Measurements from ENCODE around the gene CAMK1G. TPM values are rescaled to one million over a fixed set of nuclear protein-coding genes. Genes with fewer than 3 reads are reported as not detected.

CAMK1G gene
- total RNA-seq, 1 donor from 2014 or later, result 2.4 TPM

GRCh38 chr1:209652873-209653401 is 69.4 kb downstream of the CAMK1G start:
- TF ChIP-seq, protein P1, sequence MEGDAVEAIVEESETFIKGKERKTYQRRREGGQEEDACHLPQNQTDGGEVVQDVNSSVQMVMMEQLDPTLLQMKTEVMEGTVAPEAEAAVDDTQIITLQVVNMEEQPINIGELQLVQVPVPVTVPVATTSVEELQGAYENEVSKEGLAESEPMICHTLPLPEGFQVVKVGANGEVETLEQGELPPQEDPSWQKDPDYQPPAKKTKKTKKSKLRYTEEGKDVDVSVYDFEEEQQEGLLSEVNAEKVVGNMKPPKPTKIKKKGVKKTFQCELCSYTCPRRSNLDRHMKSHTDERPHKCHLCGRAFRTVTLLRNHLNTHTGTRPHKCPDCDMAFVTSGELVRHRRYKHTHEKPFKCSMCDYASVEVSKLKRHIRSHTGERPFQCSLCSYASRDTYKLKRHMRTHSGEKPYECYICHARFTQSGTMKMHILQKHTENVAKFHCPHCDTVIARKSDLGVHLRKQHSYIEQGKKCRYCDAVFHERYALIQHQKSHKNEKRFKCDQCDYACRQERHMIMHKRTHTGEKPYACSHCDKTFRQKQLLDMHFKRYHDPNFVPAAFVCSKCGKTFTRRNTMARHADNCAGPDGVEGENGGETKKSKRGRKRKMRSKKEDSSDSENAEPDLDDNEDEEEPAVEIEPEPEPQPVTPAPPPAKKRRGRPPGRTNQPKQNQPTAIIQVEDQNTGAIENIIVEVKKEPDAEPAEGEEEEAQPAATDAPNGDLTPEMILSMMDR (IDR thresholded peaks at IDR 0.05; ENCODE audit: unreplicated experiment), result no peak
- DNase-seq (ENCODE audit: low spot score, unreplicated experiment), result peak; percentile 23
- H3K27me3 Mint-ChIP-seq, result peaks cover 5% of the 10 kb centered on the region
- H3K27ac Mint-ChIP-seq, result peak overlapping the region; percentile 93
- peak overlapping the region; percentile 31 for H3K4me3 Mint-ChIP-seq (ENCODE audit: low read depth)
- no peaks in the 10 kb centered on the region for H3K36me3 Mint-ChIP-seq (ENCODE audit: insufficient read depth)
- H3K9me3 Mint-ChIP-seq (ENCODE audit: low read depth), result no peaks in the 10 kb centered on the region
- peaks cover 42% of the 10 kb centered on the region for H3K4me1 Mint-ChIP-seq (ENCODE audit: low read depth)

GRCh38 chr1:209653915-209654351 is 70.4 kb downstream of the CAMK1G start:
- Mint-ChIP-seq H3K27ac (peak overlapping the region; percentile 93), H3K4me3 (ENCODE audit: low read depth) (peak overlapping the region; percentile 4), H3K36me3 (ENCODE audit: insufficient read depth) (no peaks in the 10 kb centered on the region), H3K9me3 (ENCODE audit: low read depth) (no peaks in the 10 kb centered on the region), H3K27me3 (peaks cover 3% of the 10 kb centered on the region), H3K4me1 (ENCODE audit: low read depth) (peaks cover 42% of the 10 kb centered on the region)
- peak; percentile 9 for DNase-seq (ENCODE audit: low spot score, unreplicated experiment)
- TF ChIP-seq, protein P1 (IDR thresholded peaks at IDR 0.05; ENCODE audit: unreplicated experiment), result no peak

GRCh38 chr1:209655411-209656231 is 72.1 kb downstream of the CAMK1G start:
- Mint-ChIP-seq H3K9me3 (ENCODE audit: low read depth) (no peaks in the 10 kb centered on the region), H3K4me1 (ENCODE audit: low read depth) (peaks cover 43% of the 10 kb centered on the region), H3K27me3 (no peaks in the 10 kb centered on the region), H3K4me3 (ENCODE audit: low read depth) (no peak overlapping the region), H3K36me3 (ENCODE audit: insufficient read depth) (no peaks in the 10 kb centered on the region), H3K27ac (peak overlapping the region; percentile 93)
- no peak for DNase-seq (ENCODE audit: low spot score, unreplicated experiment)
- TF ChIP-seq, protein P1 (IDR thresholded peaks at IDR 0.05; ENCODE audit: unreplicated experiment), result no peak

DNA sequence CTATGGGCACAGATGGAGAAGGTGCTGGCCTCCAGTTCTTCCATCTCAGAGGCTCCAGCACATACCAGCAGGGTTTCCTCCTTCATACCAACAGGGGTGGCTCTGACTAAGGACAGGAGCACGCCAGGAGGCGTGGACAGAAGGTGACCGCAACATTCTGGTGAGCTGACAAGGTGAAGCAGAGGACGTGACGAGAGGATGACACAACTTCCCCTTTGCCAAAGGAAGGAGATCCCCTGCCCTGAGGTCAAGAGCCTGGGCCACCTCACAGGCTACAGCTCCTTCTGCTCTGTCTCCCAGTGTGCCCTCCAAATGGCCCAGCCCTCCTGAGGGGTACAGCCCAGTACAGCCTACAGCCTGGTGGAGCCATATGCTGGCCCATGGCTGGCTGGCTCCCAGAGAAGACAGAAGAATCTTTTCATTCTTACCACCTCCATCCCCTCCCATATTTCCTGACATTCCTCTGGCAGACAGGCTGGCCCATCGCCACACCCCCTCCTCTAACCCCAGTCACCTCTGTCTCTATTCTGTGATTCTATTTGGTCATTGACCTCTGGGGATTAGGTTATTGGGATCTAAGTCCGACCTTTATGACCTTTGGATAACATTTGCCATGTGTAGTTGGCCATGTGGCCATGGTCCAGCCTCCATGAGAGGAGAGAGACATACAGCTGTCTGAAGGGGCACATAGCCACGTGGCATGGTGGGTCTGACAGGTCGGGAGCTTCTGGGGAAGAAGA is 73.8 kb downstream of the CAMK1G start:
- Mint-ChIP-seq H3K27ac (peak overlapping the region; percentile 10), H3K36me3 (ENCODE audit: insufficient read depth) (no peaks in the 10 kb centered on the region), H3K9me3 (ENCODE audit: low read depth) (no peaks in the 10 kb centered on the region), H3K27me3 (no peaks in the 10 kb centered on the region), H3K4me3 (ENCODE audit: low read depth) (no peak overlapping the region), H3K4me1 (ENCODE audit: low read depth) (peaks cover 35% of the 10 kb centered on the region)
- TF ChIP-seq, protein P1 (IDR thresholded peaks at IDR 0.05; ENCODE audit: unreplicated experiment), result no peak
- DNase-seq (ENCODE audit: low spot score, unreplicated experiment), result no peak

DNA sequence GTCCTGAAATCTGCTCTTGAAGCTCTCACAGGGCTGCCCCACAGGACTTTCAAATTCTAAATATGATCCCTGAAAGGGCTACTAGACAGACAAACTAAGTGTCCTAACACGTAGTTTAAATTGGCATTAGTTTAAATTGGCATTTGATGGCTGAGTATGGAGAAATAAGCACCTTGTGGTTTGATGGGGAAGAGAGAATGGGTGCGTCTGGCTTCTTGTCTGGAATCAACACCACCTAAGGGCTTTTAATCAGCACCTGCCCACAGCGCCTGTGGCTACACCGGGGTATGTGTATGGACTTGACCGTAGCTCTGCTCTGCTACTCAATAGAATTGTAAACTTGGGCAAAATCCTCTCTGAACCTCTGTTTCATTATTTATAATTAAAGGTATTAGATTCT is 74.4 kb downstream of the CAMK1G start:
- H3K4me3 Mint-ChIP-seq (ENCODE audit: low read depth), result no peak overlapping the region
- H3K4me1 Mint-ChIP-seq (ENCODE audit: low read depth), result peaks cover 30% of the 10 kb centered on the region
- peaks cover under 1% of the 10 kb centered on the region for H3K27me3 Mint-ChIP-seq
- H3K9me3 Mint-ChIP-seq (ENCODE audit: low read depth), result no peaks in the 10 kb centered on the region
- TF ChIP-seq, protein P1 (IDR thresholded peaks at IDR 0.05; ENCODE audit: unreplicated experiment), result no peak
- H3K27ac Mint-ChIP-seq, result no peak overlapping the region
- DNase-seq (ENCODE audit: low spot score, unreplicated experiment), result no peak
- no peaks in the 10 kb centered on the region for H3K36me3 Mint-ChIP-seq (ENCODE audit: insufficient read depth)
